Glutamatergic neuron (in vitro differentiated cells): Measurements from ENCODE around the gene CAPN1. TPM values are rescaled to one million over a fixed set of nuclear protein-coding genes. Genes with fewer than 3 reads are reported as not detected.

Source experiments
- DNase-seq: peaks from one replicate; pipeline ENCODE4 v3.0.0; 2022
- H3K27ac Mint-ChIP-seq: one replicate; pipeline ENCODE4 v1.8.0; 2020; ENCODE audit warnings: mild to moderate bottlenecking, mixed read lengths, inconsistent platforms; ENCODE audit not compliant: unreplicated experiment
- H3K27me3 Mint-ChIP-seq: one replicate; pipeline ENCODE4 v1.8.0; 2020; ENCODE audit warnings: mild to moderate bottlenecking, moderate library complexity, mixed read lengths, inconsistent platforms; ENCODE audit not compliant: unreplicated experiment
- H3K36me3 Mint-ChIP-seq: one replicate; pipeline ENCODE4 v1.8.0; 2020; ENCODE audit warnings: mild to moderate bottlenecking, mixed read lengths, inconsistent platforms; ENCODE audit not compliant: unreplicated experiment
- H3K4me1 Mint-ChIP-seq: one replicate; pipeline ENCODE4 v1.8.0; 2020; ENCODE audit warnings: mild to moderate bottlenecking, low read depth, mixed read lengths, inconsistent platforms; ENCODE audit not compliant: unreplicated experiment
- H3K4me3 Mint-ChIP-seq: one replicate; pipeline ENCODE4 v1.8.0; 2020; ENCODE audit warnings: mild to moderate bottlenecking, mixed read lengths, inconsistent platforms; ENCODE audit not compliant: unreplicated experiment
- H3K9me3 Mint-ChIP-seq: one replicate; pipeline ENCODE4 v1.8.0; 2020; ENCODE audit warnings: mild to moderate bottlenecking, moderate library complexity, mixed read lengths, inconsistent platforms; ENCODE audit not compliant: unreplicated experiment
- CTCF ChIP-seq: fragments of 200-600 bp; sonication (generic); IDR thresholded peaks from one replicate; pipeline ENCODE4 v1.5.0; 2021; ENCODE audit not compliant: partially characterized antibody, unreplicated experiment
- total RNA-seq: library from RNA; stranded (reverse); fragmentation: NEBNext Ultra II Directional; extraction: Animal tissue kit (Norgen Biotek cat#: 25700); gene quantifications from one replicate; pipeline ENCODE4 v1.2.1, GENCODE V29; 2021; ENCODE audit not compliant: unreplicated experiment

The CAPN1 gene
- total RNA-seq, 1 donor from 2014 or later, result 234 TPM

- H3K9me3 Mint-ChIP-seq, result peaks cover 10% of the 10 kb centered on the region
- H3K27ac Mint-ChIP-seq, result no peak overlapping the region
- no peak overlapping the region for H3K4me3 Mint-ChIP-seq
- TF ChIP-seq CTCF, result no peak
- no peak for DNase-seq
- no peaks in the 10 kb centered on the region for H3K36me3 Mint-ChIP-seq
- peaks cover 2% of the 10 kb centered on the region for H3K4me1 Mint-ChIP-seq
- H3K27me3 Mint-ChIP-seq, result peaks cover 7% of the 10 kb centered on the region
Observed at GRCh38 chr11:65208785-65209710, 27.3 kb downstream of the CAPN1 start.

- Mint-ChIP-seq H3K4me3 (no peak overlapping the region), H3K27ac (no peak overlapping the region), H3K9me3 (peaks cover 12% of the 10 kb centered on the region), H3K4me1 (peaks cover 2% of the 10 kb centered on the region), H3K36me3 (no peaks in the 10 kb centered on the region), H3K27me3 (peaks cover 7% of the 10 kb centered on the region)
- DNase-seq, result no peak
- TF ChIP-seq CTCF, result no peak
Observed at GRCh38 chr11:65209711-65210360, 28.1 kb downstream of the CAPN1 start.

GRCh38 chr11:65210361-65210731 is 28.6 kb downstream of the CAPN1 start:
- no peak for DNase-seq
- Mint-ChIP-seq H3K9me3 (peaks cover 12% of the 10 kb centered on the region), H3K36me3 (peaks cover under 1% of the 10 kb centered on the region), H3K4me3 (no peak overlapping the region), H3K4me1 (peaks cover 2% of the 10 kb centered on the region), H3K27me3 (peaks cover 8% of the 10 kb centered on the region), H3K27ac (no peak overlapping the region)
- no peak for TF ChIP-seq CTCF

- TF ChIP-seq CTCF, result no peak
- Mint-ChIP-seq H3K4me3 (no peak overlapping the region), H3K36me3 (peaks cover 5% of the 10 kb centered on the region), H3K27ac (no peak overlapping the region), H3K4me1 (peaks cover 2% of the 10 kb centered on the region), H3K9me3 (peaks cover 16% of the 10 kb centered on the region), H3K27me3 (peaks cover 11% of the 10 kb centered on the region)
- DNase-seq, result no peak
Observed at GRCh38 chr11:65210748-65211147, 29.0 kb downstream of the CAPN1 start.
